OCI-LY1 (cell line): Measurements from ENCODE around the gene ESPN.
"Not testable (repeated sequence)": the region's sequence is repeated elsewhere in the genome, so short reads cannot be mapped to it uniquely, and the experiment has no call there.

Experiments used
- EZH2 ChIP-seq: fragments of 200-600 bp; sonication (generic), shearing (Covaris generic); IDR thresholded peaks from 2 replicates; pipeline ENCODE4 v1.8.0; 2017; ENCODE audit warnings: borderline replicate concordance, mixed run types, mild to moderate bottlenecking, antibody characterized with exemption, low read length, moderate library complexity, mixed read lengths
- TF ChIP-seq, protein P1 (sequence below): fragments of 200-600 bp; sonication (generic), shearing (Covaris generic); IDR thresholded peaks from 2 replicates; pipeline ENCODE4 v1.5.1; 2017; ENCODE audit warnings: mild to moderate bottlenecking, antibody characterized with exemption, low read length, moderate library complexity, mixed read lengths

DNA sequence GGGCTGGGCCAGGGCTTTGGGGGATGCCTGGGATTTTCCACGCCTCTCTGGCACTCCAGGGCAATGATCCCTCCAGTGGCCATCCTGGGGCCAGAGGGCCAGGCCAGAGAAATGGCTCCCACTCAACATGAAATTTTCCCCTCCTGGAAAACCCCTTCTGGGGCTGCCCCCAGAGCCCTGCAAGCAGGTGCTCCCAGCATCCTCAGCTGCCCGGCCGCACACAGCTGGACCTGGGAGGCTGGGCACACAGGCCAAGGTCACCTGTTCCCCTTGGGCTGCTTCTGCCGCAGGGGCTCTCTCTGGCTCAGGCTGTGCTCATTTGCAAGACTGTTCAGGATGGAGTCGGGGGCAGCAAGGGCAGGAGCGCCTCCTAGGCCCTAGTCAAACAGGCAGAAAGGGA is 3.9 kb downstream of the ESPN start:
- TF ChIP-seq, protein P1, sequence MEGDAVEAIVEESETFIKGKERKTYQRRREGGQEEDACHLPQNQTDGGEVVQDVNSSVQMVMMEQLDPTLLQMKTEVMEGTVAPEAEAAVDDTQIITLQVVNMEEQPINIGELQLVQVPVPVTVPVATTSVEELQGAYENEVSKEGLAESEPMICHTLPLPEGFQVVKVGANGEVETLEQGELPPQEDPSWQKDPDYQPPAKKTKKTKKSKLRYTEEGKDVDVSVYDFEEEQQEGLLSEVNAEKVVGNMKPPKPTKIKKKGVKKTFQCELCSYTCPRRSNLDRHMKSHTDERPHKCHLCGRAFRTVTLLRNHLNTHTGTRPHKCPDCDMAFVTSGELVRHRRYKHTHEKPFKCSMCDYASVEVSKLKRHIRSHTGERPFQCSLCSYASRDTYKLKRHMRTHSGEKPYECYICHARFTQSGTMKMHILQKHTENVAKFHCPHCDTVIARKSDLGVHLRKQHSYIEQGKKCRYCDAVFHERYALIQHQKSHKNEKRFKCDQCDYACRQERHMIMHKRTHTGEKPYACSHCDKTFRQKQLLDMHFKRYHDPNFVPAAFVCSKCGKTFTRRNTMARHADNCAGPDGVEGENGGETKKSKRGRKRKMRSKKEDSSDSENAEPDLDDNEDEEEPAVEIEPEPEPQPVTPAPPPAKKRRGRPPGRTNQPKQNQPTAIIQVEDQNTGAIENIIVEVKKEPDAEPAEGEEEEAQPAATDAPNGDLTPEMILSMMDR = not testable (repeated sequence)
- not testable (repeated sequence) for TF ChIP-seq EZH2
